ENCODE results near the gene ROBO2. TPM values are rescaled to one million over a fixed set of nuclear protein-coding genes. Genes with fewer than 3 reads are reported as not detected.

ROBO2 gene
- total and polyA plus RNA-seq, 10 of the 15 experiments (the other 5 are each of a cell fraction or from before 2014, with no cell fraction given): 0.22 to 2.5 (median 0.81) TPM

GRCh38 chr3:77234004-77234403 is 194.1 kb downstream of the ROBO2 start:
- Histone ChIP-seq H3K27ac (ENCODE audit: control insufficient read depth, insufficient read depth) (no peak overlapping the region), H3K4me3 (no peak overlapping the region), H3K36me3 (ENCODE audit: control insufficient read depth in 2 of 2, insufficient read depth in 2 of 2, low read length in 1 of 2) (no peaks in the 10 kb centered on the region), H2AFZ (ENCODE audit: control insufficient read depth, low read depth, low read length) (no peak overlapping the region), H3K4me1 (ENCODE audit: control insufficient read depth, insufficient read depth, low read length) (no peaks in the 10 kb centered on the region), H3K79me2 (ENCODE audit: control insufficient read depth, insufficient read depth, low read length) (no peaks in the 10 kb centered on the region), H4K20me1 (ENCODE audit: control insufficient read depth, insufficient read depth) (no peaks in the 10 kb centered on the region), H3K27me3 (replicated peaks in 1 of 2; ENCODE audit: control insufficient read depth in 2 of 2, insufficient read depth in 2 of 2, low read length in 1 of 2) (no peaks in the 10 kb centered on the region), H3K4me2 (ENCODE audit: control insufficient read depth, insufficient read depth) (no peak overlapping the region), H3K9ac (ENCODE audit: control insufficient read depth, insufficient read depth, low read length) (no peak overlapping the region), H3K9me3 (replicated peaks; ENCODE audit: control insufficient read depth, insufficient read depth, low read length) (no peaks in the 10 kb centered on the region)
- intact Hi-C loops (cut with micrococcal nuclease; ENCODE audit: unreplicated experiment) (no loop called here), in situ Hi-C loops (cut with MboI) (no loop called here)
- no peak for FAIRE-seq
- no peak for ATAC-seq
- ChIA-PET RAD21 (ENCODE audit: unreplicated experiment) (no interaction called here), POLR2A (no interaction called here), SMC1A (ENCODE audit: uncharacterized antibody, unreplicated experiment) (no interaction called here), CTCF (interaction anchor here (1.6 kb wide), 1 partner anchor 8 kb away, joined by 3 read pairs; no protein-coding TSS in a partner anchor)
- no peak for DNase-seq (ENCODE audit: low read depth, low spot score)
- no TSS peak for BruUV-seq (replicated peaks)
- WGBS (ENCODE audit: insufficient coverage, insufficient replicate concordance, low lambda C conversion rate, missing lambda C conversion rate): 0% methylated on average over 2 of the region's 2 CpGs
- no peak for TF ChIP-seq POLR2AphosphoS2 (IDR thresholded peaks at IDR 0.05; ENCODE audit: low read depth, low read length)
- TF ChIP-seq SRF (IDR thresholded peaks at IDR 0.05; ENCODE audit: low read depth in 2 of 2, low read length in 2 of 2): no peak
- TF ChIP-seq ATF2 (IDR thresholded peaks at IDR 0.05; ENCODE audit: low read length): no peak
- no peak for TF ChIP-seq MTA2 (IDR thresholded peaks at IDR 0.05; ENCODE audit: low read depth)
- no peak for TF ChIP-seq MTA3 (IDR thresholded peaks at IDR 0.05; ENCODE audit: borderline replicate concordance, low read length)
- TF ChIP-seq ZNF207 (IDR thresholded peaks at IDR 0.05; ENCODE audit: borderline replicate concordance): no peak
- TF ChIP-seq SMAD5 (IDR thresholded peaks at IDR 0.05; ENCODE audit: low read depth): no peak
- TF ChIP-seq TCF3 (IDR thresholded peaks at IDR 0.05; ENCODE audit: borderline replicate concordance, insufficient read depth, low read depth, low read length): no peak
- TF ChIP-seq PAX5 (IDR thresholded peaks at IDR 0.05; ENCODE audit: borderline replicate concordance, low read depth, low read length): no peak
- TF ChIP-seq KLF5 (IDR thresholded peaks at IDR 0.05; ENCODE audit: partially characterized antibody): no peak
- TF ChIP-seq CEBPZ (IDR thresholded peaks at IDR 0.05; ENCODE audit: low read depth, low read length): no peak
- TF ChIP-seq POLR2AphosphoS5 (IDR thresholded peaks at IDR 0.05; ENCODE audit: low read length): no peak
- TF ChIP-seq CBX5 (IDR thresholded peaks at IDR 0.05; ENCODE audit: low read depth): no peak
- no peak for TF ChIP-seq ZBTB40 (IDR thresholded peaks at IDR 0.05; ENCODE audit: borderline replicate concordance)
- no peak for TF ChIP-seq SIN3A (IDR thresholded peaks at IDR 0.05; ENCODE audit: low read depth, low read length)
- no peak for TF ChIP-seq RUNX3 (IDR thresholded peaks at IDR 0.05; ENCODE audit: low read length)
- TF ChIP-seq IKZF1 (conservative IDR thresholded peaks at IDR 0.05): no peak
- no peak for TF ChIP-seq MAX (IDR thresholded peaks at IDR 0.05; ENCODE audit: low read depth, low read length)

Measured in GM12878 (cell line).